Glomerular visceral epithelial cell (primary cell): ENCODE results near the gene TEFM.
"Not testable (repeated sequence)": the region's sequence is repeated elsewhere in the genome, so short reads cannot be mapped to it uniquely, and the experiment has no call there.

Source experiments
- DNase-seq: peaks from one replicate; pipeline ENCODE4 v3.0.0-alpha.2; 2016; ENCODE audit errors: extremely low spot score

Gene TEFM, protein sequence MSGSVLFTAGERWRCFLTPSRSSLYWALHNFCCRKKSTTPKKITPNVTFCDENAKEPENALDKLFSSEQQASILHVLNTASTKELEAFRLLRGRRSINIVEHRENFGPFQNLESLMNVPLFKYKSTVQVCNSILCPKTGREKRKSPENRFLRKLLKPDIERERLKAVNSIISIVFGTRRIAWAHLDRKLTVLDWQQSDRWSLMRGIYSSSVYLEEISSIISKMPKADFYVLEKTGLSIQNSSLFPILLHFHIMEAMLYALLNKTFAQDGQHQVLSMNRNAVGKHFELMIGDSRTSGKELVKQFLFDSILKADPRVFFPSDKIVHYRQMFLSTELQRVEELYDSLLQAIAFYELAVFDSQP

DNA sequence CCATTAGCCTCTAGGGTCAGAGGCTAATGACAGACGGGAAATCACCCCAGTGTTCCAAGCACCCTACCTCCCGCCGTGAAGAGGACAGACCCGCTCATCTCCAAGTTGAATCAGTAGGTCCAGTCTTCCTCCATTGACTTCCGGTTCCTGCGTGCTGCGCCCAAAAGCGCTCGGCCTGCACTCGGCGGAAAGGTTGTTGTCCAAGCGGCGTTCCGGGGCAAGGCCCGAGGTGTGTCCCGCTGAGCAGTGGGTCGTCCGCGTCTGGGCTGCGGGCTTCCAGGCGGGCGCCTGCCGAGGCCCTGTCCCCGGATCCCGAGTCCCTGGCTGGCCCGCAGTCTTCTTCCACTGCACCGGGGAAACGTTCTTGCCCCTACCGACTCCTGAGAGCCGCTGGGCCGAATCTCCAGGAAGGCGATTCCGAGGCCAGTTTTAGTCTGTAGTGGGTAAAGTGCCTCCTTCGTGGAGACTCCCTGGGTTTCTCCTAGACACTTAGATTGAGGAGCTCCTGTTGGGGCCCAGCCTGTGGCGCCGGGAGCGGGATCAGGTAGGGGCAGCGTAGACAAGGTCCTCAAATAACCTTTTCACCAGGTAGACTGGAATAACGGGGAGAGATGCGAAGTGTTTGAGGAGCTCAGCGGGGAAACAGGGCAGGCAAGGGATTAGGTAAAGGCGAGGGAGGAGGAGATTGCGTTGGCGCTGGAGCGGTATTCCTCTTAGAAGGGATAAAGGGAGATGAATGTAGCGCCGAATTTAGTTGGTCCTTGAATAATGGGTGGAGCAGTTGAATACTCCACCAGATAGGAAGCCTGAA, at the start of gene TEFM:
TSS of gene TEFM (minus strand) at position 138 of the 811 bp plus-strand sequence. CDS start at position 98, 40 bp downstream.
- peak; percentile 93 for DNase-seq

DNA sequence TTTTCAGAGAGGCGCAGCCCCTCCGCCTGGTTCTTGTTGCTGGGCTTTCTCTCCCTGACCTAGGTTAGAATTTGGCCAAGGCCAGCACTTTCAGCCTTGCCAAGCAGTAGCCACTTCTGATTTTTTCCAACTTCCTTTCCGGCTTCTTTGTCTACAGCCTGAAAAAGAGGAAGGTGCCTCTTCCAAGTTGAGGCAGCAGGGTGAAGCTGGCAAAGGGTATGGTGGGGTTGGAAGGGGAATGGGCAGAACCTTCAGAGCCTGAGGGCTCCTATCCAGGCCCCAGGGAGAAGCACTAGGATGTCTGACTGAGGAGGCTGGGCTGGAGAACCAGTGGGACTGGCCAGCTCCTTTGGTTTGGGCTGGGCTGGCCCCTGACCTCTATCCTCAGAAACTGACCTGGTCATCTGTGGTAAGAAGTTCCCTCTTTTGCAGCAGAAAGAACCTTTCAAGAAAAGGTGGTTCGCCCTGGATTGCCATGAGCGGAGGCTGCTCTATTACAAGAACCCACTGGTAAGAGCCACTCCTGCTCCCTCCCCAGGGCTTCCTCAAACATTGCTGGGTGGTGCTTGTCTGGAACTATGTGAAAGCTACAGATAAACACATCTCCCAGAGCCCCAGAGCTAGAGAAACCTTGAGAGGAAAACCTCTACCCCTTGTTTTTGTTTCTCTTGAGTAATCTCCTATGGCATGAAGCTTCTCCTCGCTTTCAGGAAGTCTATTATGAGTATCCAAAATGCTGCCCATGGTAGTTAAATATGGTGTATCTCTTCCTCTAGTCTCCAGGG, 48.2 kb upstream of the TEFM start:
- DNase-seq, result no peak

DNA sequence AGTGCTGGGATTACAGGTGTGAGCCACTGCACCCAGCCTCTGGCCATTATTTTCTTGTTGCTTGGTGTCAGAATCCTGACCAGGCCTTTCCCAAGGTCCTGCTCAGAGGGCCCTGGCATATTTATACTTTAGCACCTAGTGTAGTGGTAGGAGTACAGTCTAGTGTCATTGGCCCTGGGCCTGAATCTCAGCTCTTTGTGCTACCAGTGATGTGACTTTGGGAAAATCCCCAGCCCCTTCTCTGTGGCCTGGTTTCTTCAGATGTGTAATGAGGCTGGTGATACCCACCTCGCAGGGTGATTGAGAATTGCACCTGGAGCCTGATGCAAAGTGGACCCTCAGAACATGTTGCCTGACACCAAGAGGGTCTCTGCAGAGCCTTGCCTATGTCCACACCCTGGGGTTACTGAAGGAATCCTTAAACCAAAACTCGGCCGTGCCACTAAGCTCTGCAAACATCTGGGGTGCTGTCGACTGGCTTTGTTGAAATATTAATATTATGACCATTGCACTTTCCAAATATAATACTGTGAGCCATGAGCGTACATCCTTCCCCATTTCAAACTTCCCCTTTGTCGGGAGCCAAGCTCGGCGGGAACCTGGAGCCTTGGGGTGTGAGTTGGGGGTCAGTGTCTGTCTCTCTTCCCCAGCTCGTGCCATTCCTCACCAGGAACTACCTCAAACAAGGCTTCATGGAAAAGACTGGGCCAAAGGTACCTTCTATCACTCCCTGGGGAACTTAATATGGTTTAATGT, 46.8 kb upstream of the TEFM start:
- DNase-seq, result no peak

DNA sequence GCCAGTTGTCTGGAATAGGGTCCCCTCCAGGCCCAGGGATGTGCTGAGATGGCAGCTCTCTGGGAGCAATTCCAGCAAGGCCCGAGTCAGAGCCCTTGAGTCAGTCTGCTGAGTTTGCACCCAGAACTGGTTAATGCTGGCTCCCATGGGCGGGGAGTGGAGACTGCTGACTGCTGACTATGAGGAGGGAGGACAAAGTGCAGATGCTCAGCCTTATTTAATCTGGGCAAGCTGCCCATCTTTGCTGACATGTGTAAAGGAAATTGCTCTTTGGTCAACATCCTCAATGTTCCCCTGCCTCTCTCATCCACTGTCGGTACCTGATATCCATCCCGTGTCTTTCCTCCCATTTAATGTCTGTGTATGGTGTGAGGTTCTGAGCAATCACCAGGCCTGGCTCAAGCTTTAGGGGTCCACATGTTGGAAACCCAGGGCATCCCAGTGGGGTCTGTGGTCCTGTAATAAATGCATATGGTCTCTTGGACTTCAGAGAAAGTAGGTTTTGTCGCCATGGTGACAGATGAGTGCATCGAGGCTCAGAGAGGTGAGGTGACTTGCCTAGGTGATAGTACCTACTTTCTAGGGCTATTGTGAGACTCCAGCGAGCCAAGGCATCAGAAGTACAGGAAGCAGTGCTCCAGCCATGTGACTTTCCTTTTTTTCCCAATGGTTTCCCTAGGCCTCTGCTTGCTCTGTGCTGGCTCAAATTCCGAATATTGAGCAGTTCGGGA, 44.8 kb upstream of the TEFM start:
- DNase-seq, result peak; percentile 45

DNA sequence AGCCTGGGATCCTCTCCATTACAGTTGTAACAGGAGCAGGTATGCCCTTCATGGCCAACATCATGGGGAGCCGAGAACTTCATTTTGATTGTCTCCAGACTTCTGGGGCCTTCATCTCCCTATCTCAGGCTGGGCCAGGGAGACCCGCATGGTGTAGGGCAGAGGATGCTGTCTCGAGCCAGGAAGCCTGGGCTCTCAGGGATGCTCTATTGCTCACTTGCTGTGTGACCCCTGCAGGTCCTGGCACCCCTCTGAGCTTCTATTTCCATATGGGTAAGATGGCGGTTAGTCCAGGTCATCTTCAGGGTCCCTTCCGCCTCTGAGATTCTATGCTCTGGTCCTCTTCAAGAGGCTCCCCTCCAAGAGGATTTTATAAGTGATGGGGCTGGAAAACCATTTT, 44.2 kb upstream of the TEFM start:
- DNase-seq, result no peak

DNA sequence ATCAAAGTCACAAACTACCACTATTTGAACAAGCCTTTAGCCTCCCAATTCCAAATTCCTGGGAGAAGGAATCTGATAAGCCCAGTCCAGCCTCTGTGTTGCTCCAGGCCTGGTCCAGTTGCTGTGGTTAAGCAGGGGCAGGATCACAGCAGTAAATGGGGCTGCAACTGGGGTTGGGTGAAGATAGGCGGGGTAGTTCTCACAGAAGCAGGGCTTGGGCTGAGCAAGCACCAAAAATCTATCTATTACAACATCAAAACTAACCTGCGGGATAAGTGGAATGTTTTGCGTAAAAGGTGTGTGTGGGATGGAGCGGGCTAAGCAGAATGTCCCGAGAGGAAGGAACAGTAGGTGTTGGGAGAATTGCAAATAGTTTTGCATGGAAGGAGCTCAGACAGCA, 41.8 kb upstream of the TEFM start:
- no peak for DNase-seq

DNA sequence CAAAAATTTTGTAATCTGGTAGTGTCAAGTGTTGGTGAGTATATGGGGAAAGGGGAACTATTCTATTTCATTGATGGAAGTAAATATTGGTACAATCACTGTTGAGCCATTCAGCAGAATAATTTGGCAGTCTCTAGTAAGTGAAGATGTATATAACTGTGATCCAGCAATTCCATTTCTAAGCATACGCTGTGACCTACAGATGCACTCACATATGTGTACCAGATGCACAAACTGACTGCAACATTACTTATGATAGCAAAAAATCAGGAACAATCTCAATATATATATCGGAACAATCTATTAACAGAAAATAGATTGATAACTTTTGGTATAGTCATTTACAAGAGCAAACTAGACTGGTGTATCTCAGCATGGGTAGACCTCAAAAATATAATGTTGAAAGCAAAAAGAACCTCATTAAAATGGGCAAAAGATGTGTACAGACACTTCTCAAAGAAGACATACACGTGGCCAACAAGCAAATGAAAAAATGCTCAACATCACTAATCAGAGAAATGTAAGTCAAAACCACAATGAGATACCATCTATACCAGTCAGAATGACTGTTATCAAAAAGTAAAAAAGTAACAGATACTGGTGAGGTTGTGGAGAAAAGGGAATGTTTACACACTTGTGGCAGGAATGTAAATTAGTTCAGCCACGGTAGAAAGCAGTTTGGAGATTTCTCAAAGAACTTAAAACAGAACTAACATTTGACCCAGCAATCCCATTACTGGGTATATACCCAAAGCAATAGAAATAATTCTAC, 36.5 kb upstream of the TEFM start:
- DNase-seq, result peak; percentile 21

DNA sequence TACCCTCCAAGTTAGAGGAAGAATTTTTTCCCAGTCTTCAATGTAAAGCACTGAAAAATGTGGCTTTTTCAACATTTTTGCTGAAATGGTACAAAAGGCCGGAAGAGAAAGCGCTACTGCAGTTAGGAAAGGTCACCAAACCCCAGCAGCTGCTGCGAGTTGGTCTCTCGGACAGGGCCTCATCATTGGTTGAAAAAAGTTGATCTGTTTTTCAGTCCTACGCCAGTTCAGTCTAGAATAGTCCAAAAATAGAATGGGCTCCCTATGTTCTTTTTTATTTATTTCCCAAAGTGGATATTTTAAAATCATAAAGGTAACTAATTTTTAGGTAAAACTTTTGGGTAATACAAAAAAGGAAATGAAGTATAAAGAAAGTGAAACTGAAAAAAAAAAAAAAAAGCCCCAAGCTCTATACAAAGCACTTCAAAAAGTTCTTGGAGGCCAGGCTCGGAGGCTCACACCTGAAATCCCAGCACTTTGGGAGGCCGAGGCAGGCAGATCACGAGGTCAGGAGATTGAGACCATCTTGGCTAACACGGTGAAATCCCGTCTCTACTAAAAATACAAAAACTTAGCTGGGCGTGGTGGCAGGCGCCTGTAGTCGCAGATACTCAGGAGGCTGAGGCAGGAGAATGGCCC, 33.1 kb upstream of the TEFM start:
- no peak for DNase-seq

DNA sequence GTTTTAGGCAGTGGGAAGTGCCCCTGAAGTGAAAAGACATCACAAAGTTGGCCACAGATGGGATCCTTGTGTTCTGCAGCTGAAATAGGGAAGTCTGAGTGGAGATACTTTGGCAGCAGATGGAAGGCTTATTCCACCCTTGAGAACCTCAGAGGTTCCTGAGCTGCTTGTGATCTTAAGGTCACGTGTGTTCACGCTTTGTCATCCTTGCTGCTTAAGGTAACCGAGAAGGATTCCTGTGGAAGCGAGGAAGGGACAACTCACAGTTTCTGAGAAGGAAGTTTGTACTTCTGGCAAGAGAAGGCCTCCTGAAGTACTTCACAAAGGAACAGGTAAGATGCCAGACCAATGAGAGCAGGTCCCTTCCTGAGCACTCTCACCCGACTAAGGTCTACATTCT, 27.9 kb upstream of the TEFM start:
- DNase-seq, result no peak

DNA sequence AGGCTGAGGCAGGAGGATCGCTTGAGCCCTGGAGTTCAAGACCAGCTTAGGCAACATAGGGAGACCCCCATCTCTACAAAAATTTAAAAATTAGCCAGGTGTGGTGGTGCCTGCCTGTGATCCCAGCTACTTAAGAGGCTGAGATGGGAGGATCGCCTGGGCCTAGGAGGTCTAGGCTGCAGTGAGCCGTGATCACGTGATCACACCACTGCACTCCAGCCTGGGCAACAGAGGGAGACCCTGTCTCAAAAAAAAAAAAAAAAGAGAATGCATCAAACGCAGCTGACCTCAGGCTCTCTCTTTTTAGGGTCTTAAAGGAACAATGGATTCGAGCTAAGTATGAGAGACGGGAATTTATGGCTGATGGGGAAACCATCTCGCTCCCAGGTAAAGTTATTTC, 25.5 kb upstream of the TEFM start:
- not testable (repeated sequence) for DNase-seq

DNA sequence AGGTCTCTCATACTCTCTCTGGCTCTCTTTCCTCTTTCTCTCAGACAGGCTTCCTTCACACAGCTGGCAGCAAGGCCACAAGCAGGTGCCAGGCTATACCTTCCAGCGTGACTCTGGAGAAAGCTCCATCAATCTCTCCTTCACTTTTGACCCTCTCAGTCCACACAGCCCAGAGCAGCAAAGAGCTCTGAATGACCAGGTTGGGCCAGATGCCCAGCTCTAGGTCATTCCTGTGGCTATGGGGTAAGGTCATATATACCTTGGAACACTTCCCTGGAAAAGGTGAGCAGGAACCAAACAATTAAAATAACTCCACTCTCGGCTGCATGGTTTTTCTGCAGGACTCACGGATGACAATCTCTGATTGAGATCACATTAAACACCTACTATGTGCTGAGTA, 24.5 kb upstream of the TEFM start:
- no peak for DNase-seq

DNA sequence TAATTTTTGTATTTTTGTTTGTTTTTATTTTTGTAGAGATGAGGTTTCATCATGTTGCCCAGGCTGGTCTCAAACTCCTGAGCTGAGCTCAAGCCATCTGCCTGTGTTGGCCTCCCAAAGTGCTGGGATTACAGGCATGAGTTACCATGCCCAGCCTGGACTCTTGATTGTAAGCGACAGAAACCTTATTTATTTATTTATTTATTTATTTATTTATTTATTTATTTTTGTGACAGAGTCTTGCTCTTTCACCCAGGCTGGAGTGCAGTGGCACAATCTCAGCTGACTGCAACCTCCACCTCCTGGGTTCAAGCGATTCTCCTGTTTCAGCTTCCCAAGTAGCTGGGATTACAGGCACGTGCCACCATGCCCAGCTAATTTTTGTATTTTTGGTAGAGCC, 23.8 kb upstream of the TEFM start:
- DNase-seq, result not testable (repeated sequence)

DNA sequence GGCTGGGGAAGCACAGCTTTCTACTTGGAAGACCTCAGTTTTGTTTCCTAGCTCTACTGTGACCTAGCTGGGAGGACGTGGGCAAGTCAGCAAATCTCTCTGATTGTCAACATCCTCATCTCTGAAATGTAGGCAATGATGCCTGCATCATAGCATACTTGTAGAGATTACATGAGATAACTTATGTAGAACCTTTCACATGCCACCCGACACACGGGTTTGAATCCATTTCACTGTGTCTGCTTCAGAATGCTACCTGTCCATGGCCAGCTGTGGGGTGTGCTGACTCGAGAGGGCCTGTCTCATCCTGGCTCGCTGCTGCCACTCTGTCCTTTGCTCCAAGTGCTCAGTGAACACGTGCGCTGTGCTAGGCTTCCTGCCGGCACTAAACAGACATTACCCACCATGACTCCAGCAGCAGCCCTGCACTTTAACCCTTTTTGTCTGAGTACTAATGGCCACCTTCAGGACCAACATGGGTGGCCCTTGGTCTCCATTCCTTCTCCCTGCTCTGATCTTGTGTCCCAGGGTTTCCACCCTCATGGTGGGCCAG, 23.1 kb upstream of the TEFM start:
- no peak for DNase-seq

DNA sequence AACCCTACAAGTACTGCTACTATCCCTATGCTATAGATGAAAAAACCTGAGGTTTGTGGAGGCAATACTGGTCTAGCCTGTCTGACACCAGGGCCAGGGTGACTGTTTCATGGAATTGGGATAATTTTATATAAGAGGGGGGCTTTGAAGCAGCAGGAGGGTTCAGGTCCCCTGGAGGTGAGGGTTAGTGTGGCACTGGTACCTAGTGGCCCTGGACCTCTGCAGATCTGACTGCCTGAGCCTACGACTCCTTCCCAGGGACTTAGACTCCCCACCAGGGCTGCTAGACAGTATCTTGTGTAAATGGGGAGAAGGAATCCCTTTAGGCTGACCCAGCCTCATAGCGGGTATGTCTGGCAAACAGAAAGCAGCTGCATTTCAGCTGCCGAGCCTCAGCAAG, 22.5 kb upstream of the TEFM start:
- no peak for DNase-seq

DNA sequence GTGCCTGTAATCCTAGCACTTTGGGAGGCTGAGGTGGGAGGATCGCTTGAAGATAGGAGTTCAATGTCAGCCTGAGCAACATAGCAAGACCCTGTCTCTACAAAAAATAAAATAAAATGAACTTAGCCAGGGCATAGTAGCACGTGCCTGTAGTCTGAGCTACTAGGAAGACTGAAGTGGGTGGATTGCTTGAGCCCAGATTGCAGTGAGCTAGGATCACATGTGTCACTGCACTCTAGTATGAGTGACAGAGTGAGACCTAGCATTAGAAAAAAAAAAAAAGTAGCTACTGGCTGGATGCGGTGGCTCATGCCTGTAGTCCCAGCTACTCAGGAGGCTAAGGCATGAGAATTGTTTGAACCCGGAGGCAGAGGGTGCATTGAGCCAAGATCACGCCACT, 21.7 kb upstream of the TEFM start:
- DNase-seq, result no peak

DNA sequence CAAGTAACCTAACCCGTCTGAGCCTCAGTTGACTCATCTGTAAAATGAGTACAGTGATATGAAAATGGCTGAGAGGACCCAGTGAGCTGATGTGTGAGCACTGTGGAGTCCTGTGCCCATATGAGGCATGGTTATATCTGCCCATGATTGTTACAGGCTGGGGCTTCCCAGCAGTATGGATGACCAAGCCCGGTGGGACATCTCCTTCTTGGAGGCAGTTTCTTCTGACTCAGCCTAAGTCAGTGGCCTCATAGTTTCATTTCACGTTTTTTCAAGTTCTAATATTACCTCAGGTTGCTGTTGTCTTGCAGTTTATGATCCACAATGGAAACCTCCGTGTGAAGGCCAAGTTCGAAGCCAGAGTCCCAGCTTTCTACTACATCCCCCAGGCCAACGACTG, 20.5 kb upstream of the TEFM start:
- DNase-seq, result no peak

DNA sequence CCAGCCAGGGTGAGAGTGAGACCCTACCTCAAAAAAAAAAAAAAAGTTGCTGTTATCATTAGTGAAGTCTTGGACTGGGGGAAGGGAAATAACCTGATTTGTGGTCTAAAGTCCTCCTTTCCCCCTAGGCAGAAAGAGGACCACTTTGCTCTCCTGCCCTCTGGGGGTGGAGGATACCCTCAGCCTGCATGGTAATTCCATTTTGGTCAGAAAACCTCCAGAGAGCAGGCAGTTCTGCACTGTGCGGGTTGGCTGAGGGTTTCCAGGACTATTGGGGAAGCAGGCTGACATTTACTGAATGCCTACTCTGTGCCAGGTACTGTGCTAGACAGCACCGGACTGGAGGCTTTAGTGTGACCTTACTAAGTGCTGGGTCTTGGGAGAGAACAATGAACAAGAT, 18.3 kb upstream of the TEFM start:
- no peak for DNase-seq

DNA sequence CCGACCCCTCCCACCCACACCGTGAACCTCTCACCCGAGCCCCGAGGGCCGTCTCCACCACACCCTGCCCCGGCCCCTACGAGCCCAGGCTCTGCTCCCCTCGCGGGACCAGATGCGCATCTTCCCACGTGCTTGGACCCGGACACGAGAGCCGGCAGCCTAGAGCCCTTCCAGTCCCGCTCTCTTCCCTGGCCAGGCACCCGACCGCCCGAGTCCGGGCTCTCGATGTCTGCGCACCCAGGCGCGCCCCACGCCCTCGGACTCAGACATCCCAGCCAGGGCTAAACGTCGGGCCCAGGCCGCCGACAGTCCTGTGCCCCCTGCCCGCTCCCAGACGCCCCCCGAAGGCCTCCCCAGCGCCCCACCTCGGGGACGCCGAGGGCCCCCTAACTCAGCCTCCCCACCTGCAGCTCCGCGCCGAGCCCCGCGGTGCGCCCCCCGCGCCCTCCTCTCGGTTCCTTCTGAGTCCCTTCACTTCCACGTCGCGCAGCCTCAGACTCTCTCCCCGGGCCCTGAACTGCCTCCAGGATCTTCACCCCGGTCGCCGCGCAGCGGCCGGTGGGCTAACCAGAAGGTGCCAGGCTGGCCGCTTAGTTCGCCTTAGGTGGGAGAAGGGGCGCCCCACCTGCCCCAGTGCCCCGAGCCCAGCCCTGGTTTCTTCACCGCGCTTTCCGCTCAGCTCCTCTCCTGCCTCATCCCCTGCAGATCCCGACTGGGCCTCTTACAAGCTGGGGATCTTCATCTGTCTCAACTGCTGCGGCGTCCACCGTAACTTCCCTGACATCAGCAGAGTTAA, 16.4 kb upstream of the TEFM start:
- DNase-seq, result no peak
